ENCODE data around the gene COL8A1. TPM values are rescaled to one million over a fixed set of nuclear protein-coding genes. Genes with fewer than 3 reads are reported as not detected.

Gene COL8A1
- total and polyA plus RNA-seq, 2 donors (not counting 1 experiment from before 2014, with no cell fraction given), result 0.12 TPM; not detected in 1

- no peak overlapping the region for H3K9ac ChIP-seq (ENCODE audit: low read length)
- H3K9me3 ChIP-seq (ENCODE audit: control extremely low read depth in 1 of 3, control insufficient read depth in 2 of 3, insufficient read depth in 1 of 3, low read length in 2 of 3), result peaks cover 0 to 3% (median 0%) of the 10 kb centered on the region in 3 donors
- H3K79me2 ChIP-seq (ENCODE audit: control insufficient read depth, insufficient read depth, low read length), result no peaks in the 10 kb centered on the region
- H4K20me1 ChIP-seq (ENCODE audit: control insufficient read depth, insufficient read depth, low read length, poor library complexity, severe bottlenecking), result no peaks in the 10 kb centered on the region
- Mint-ChIP-seq H3K4me1 (no peaks in the 10 kb centered on the region), H3K27ac (no peak overlapping the region), H3K4me3 (no peak overlapping the region), H3K9me3 (ENCODE audit: insufficient read depth) (peaks cover 2% of the 10 kb centered on the region), H3K27me3 (no peaks in the 10 kb centered on the region)
- no peak overlapping the region for H3K4me2 ChIP-seq (replicated peaks; ENCODE audit: low read depth, low read length, poor library complexity, severe bottlenecking)
- ChIA-PET POLR2A (no interaction called here), CTCF (no interaction called here)
- intact Hi-C loops (cut with micrococcal nuclease), result no loop called here
- no peaks in the 10 kb centered on the region for H3K4me1 ChIP-seq (ENCODE audit: control insufficient read depth in 2 of 2, insufficient read depth in 2 of 2, low read length in 2 of 2)
- DNase-seq (no peak), ATAC-seq (ENCODE audit: low read depth) (no peak)
- 93% methylated on average over 2 of the region's 4 CpGs for WGBS (ENCODE audit: insufficient coverage)
- peaks cover 0 to 1% of the 10 kb centered on the region in 2 experiments for H3K36me3 ChIP-seq (replicated peaks in 1 of 2; ENCODE audit: control extremely low read depth in 1 of 2, control insufficient read depth in 1 of 2, extremely low read depth in 1 of 2, insufficient read depth in 2 of 2, low read length in 1 of 2)
- no peaks in the 10 kb centered on the region for H3K27me3 ChIP-seq (replicated peaks in 1 of 4; ENCODE audit: control extremely low read depth in 1 of 4, control insufficient read depth in 3 of 4, insufficient read depth in 4 of 4, low read length in 3 of 4)
- no peak overlapping the region for H3K27ac ChIP-seq (ENCODE audit: low read length in 2 of 2)
- no peak overlapping the region for H2AFZ ChIP-seq (ENCODE audit: insufficient read depth, low read depth, low read length, poor library complexity, severe bottlenecking)
- no peak for TF ChIP-seq CTCF (IDR thresholded peaks at IDR 0.05)
- no peak for TF ChIP-seq EZH2 (IDR thresholded peaks at IDR 0.05; ENCODE audit: borderline replicate concordance, insufficient read depth, low read depth, low read length, poor library complexity, severe bottlenecking)
- no peak overlapping the region for H3K4me3 ChIP-seq (ENCODE audit: control extremely low read depth in 1 of 5, extremely low read depth in 1 of 5, insufficient read depth in 1 of 5, low read depth in 2 of 5, low read length in 4 of 5)
Observed at GRCh38 chr3:99799422-99799821, 161.0 kb downstream of the COL8A1 start.

GRCh38 chr3:99803297-99803696 lies 164.9 kb downstream of the COL8A1 start:
- Histone ChIP-seq H3K36me3 (replicated peaks in 1 of 2; ENCODE audit: control extremely low read depth in 1 of 2, control insufficient read depth in 1 of 2, extremely low read depth in 1 of 2, insufficient read depth in 2 of 2, low read length in 1 of 2) (peaks cover 0 to 1% of the 10 kb centered on the region in 2 experiments), H3K4me2 (replicated peaks; ENCODE audit: low read depth, low read length, poor library complexity, severe bottlenecking) (no peak overlapping the region), H3K4me3 (ENCODE audit: control extremely low read depth in 1 of 5, extremely low read depth in 1 of 5, insufficient read depth in 1 of 5, low read depth in 2 of 5, low read length in 4 of 5) (no peak overlapping the region), H3K4me1 (ENCODE audit: control insufficient read depth in 2 of 2, insufficient read depth in 2 of 2, low read length in 2 of 2) (no peaks in the 10 kb centered on the region), H4K20me1 (ENCODE audit: control insufficient read depth, insufficient read depth, low read length, poor library complexity, severe bottlenecking) (no peaks in the 10 kb centered on the region), H3K9ac (ENCODE audit: low read length) (no peak overlapping the region), H3K27ac (ENCODE audit: low read length in 2 of 2) (no peak overlapping the region), H3K9me3 (ENCODE audit: control extremely low read depth in 1 of 3, control insufficient read depth in 2 of 3, insufficient read depth in 1 of 3, low read length in 2 of 3) (peaks cover 0 to 15% (median 13%) of the 10 kb centered on the region in 3 donors), H3K79me2 (ENCODE audit: control insufficient read depth, insufficient read depth, low read length) (no peaks in the 10 kb centered on the region), H2AFZ (ENCODE audit: insufficient read depth, low read depth, low read length, poor library complexity, severe bottlenecking) (no peak overlapping the region), H3K27me3 (replicated peaks in 1 of 4; ENCODE audit: control extremely low read depth in 1 of 4, control insufficient read depth in 3 of 4, insufficient read depth in 4 of 4, low read length in 3 of 4) (no peaks in the 10 kb centered on the region)
- no peak for TF ChIP-seq CTCF (IDR thresholded peaks at IDR 0.05)
- DNase-seq, result no peak
- H3K27me3 Mint-ChIP-seq, result no peaks in the 10 kb centered on the region
- ATAC-seq (ENCODE audit: low read depth), result no peak
- ChIA-PET CTCF (interaction anchor here (0.6 kb wide), 1 partner anchor 29 kb away, joined by 5 read pairs; no protein-coding TSS in a partner anchor), POLR2A (no interaction called here)
- no peak overlapping the region for H3K27ac Mint-ChIP-seq
- peaks cover 9% of the 10 kb centered on the region for H3K9me3 Mint-ChIP-seq (ENCODE audit: insufficient read depth)
- no CpG with 5 or more reads among the region's 1 CpG for WGBS (ENCODE audit: insufficient coverage)
- no peaks in the 10 kb centered on the region for H3K4me1 Mint-ChIP-seq
- intact Hi-C loops (cut with micrococcal nuclease), result no loop called here
- no peak overlapping the region for H3K4me3 Mint-ChIP-seq
